Suprapubic skin (tissue), 4 donors: ENCODE data around the gene GCSH. TPM values are rescaled to one million over a fixed set of nuclear protein-coding genes. Genes with fewer than 3 reads are reported as not detected.

Experiments used
- DNase-seq, 2 donors: peaks; one replicate each; pipeline ENCODE4 v3.0.0-alpha.2; 2019; ENCODE audit warnings: low spot score in 2 of 2
- H3K27ac ChIP-seq: fragments of 200-600 bp; sonication (generic); one replicate; pipeline ENCODE4 v1.5.1; 2019
- H3K27me3 ChIP-seq: fragments of 200-600 bp; sonication (generic); one replicate; pipeline ENCODE4 v1.5.1; 2019
- H3K36me3 ChIP-seq: fragments of 200-600 bp; sonication (generic); one replicate; pipeline ENCODE4 v1.5.1; 2019
- H3K4me1 ChIP-seq: fragments of 200-600 bp; sonication (generic); one replicate; pipeline ENCODE4 v1.5.1; 2019
- H3K4me3 ChIP-seq: fragments of 200-600 bp; sonication (generic); one replicate; pipeline ENCODE4 v1.5.1; 2019; ENCODE audit warnings: mild to moderate bottlenecking
- H3K9me3 ChIP-seq: fragments of 200-600 bp; sonication (generic); one replicate; pipeline ENCODE4 v1.5.1; 2019
- EP300 ChIP-seq: sonication (generic); formaldehyde crosslinking; IDR thresholded peaks from one replicate; pipeline ENCODE4 v1.6.1; 2017; ENCODE audit warnings: antibody characterized with exemption
- POLR2A ChIP-seq, 2 donors: fragments of 450-650 bp; IDR thresholded peaks; one replicate each; pipeline ENCODE4 v1.6.1; 2017; ENCODE audit warnings: antibody characterized with exemption in 2 of 2, mild to moderate bottlenecking in 2 of 2, moderate library complexity in 2 of 2
- POLR2AphosphoS5 ChIP-seq, 3 donors: sonication (generic); formaldehyde crosslinking; IDR thresholded peaks; one replicate each; pipeline ENCODE4 v1.6.1; 2017; ENCODE audit warnings: antibody characterized with exemption in 3 of 3
- whole genome bisulfite sequencing: methylation state at CpG from one replicate; pipeline ENCODE4 v1.1.5; 2018; 5-methylcytosine and 5-hydroxymethylcytosine counted together
- total RNA-seq, 4 donors: library from RNA; depleted of rRNA; stranded (reverse); fragments of >200 nt; gene quantifications; one replicate each; pipeline ENCODE4 v1.1.0, GENCODE V29; 2016
- TF ChIP-seq, protein P1 (sequence below), 2 donors: fragments of 200-600 bp in 1 of 2; fragments of 450-650 bp in 1 of 2; sonication (generic) in 1 of 2; IDR thresholded peaks; one replicate each; pipeline ENCODE4 v1.5.1; 2016 to 2019; ENCODE audit warnings: antibody characterized with exemption in 2 of 2, mild to moderate bottlenecking in 1 of 2, moderate library complexity in 1 of 2

The GCSH gene
- total RNA-seq, 4 donors from 2014 or later = 4.7 to 16.6 (median 10.2) TPM

DNA sequence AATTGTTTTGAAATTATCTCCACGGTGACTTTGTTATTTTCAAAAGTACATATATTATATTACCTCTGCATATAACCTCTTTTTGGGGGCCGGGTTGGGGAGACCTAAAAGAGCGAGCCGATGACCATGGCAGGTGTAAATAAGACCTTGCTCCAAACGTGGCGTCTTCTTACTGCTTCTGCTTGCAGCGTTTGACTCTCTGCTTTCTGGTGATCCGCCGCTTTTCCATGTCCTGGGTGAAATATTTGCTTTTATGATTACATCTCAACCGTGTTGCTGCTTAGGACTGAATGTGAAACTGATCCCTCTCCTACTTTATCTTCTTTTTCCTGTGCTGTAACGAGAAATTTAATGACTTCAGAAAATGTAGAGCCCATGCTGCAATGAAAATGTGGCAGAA, 42.4 kb downstream of the GCSH start:
- H3K27me3 ChIP-seq = no peaks in the 10 kb centered on the region
- H3K36me3 ChIP-seq = no peaks in the 10 kb centered on the region
- H3K9me3 ChIP-seq = peaks cover 4% of the 10 kb centered on the region
- 85% methylated on average over 11 of the region's 11 CpGs for WGBS
- no peak overlapping the region for H3K4me3 ChIP-seq
- DNase-seq = no peak
- no peak overlapping the region for H3K27ac ChIP-seq
- TF ChIP-seq, protein P1, sequence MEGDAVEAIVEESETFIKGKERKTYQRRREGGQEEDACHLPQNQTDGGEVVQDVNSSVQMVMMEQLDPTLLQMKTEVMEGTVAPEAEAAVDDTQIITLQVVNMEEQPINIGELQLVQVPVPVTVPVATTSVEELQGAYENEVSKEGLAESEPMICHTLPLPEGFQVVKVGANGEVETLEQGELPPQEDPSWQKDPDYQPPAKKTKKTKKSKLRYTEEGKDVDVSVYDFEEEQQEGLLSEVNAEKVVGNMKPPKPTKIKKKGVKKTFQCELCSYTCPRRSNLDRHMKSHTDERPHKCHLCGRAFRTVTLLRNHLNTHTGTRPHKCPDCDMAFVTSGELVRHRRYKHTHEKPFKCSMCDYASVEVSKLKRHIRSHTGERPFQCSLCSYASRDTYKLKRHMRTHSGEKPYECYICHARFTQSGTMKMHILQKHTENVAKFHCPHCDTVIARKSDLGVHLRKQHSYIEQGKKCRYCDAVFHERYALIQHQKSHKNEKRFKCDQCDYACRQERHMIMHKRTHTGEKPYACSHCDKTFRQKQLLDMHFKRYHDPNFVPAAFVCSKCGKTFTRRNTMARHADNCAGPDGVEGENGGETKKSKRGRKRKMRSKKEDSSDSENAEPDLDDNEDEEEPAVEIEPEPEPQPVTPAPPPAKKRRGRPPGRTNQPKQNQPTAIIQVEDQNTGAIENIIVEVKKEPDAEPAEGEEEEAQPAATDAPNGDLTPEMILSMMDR (IDR thresholded peaks at IDR 0.05) = no peak
- H3K4me1 ChIP-seq = no peaks in the 10 kb centered on the region

DNA sequence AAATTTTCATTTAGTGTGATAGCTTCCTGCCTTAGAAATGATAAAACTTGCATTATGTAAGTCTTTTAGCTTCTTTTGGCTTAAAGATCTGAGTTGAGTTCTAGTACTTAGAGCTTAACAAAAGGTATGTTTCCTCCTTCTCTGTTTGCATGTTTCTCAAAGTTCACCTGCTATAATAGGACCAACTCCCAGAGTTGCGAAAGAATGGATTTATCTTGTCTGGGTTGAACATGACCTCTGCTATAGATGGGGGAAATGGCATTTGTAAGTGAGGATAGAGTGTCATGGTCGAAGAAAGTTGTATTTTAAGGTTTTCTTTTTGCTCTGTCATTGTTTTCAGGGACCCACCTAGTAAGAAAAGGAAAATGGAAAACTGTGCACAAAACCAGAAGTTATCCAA, 53.4 kb downstream of the GCSH start:
- Histone ChIP-seq H3K27me3 (no peaks in the 10 kb centered on the region), H3K4me3 (no peak overlapping the region), H3K9me3 (no peaks in the 10 kb centered on the region), H3K36me3 (peaks cover 57% of the 10 kb centered on the region), H3K27ac (no peak overlapping the region), H3K4me1 (no peaks in the 10 kb centered on the region)
- TF ChIP-seq EP300 = no peak
- no peak for TF ChIP-seq POLR2A (IDR thresholded peaks at IDR 0.05)
- TF ChIP-seq POLR2AphosphoS5 (IDR thresholded peaks at IDR 0.05) = no peak
- TF ChIP-seq, protein P1 (IDR thresholded peaks at IDR 0.05) = no peak
- WGBS = 97% methylated on average over 2 of the region's 2 CpGs
- no peak for DNase-seq

DNA sequence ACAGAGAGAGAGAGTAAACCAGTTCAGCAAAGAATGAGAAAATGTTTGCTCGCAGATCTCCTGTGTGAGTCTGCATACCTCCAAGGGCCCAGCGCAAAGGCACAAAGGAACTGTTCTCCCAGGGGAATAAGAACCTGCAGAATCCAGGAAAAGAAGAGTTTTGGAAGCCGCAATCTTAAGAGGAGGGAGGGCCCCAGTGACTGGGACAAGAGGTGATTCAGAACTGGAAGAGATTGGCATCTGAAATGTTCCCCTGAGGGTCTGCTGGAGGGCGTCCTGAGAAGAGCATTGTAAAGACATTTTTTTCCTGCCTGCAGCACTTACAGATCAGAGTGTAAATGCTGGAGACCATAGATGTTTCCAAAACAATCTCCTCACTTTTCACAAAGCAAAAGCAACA, 54.5 kb downstream of the GCSH start:
- Histone ChIP-seq H3K9me3 (no peaks in the 10 kb centered on the region), H3K27me3 (no peaks in the 10 kb centered on the region), H3K27ac (no peak overlapping the region), H3K4me1 (peaks cover 10% of the 10 kb centered on the region), H3K36me3 (peaks cover 57% of the 10 kb centered on the region), H3K4me3 (no peak overlapping the region)
- 76% methylated on average over 4 of the region's 4 CpGs for WGBS
- TF ChIP-seq POLR2A (IDR thresholded peaks at IDR 0.05) = no peak
- TF ChIP-seq POLR2AphosphoS5 (IDR thresholded peaks at IDR 0.05) = no peak
- TF ChIP-seq, protein P1 (IDR thresholded peaks at IDR 0.05) = no peak
- no peak for DNase-seq

DNA sequence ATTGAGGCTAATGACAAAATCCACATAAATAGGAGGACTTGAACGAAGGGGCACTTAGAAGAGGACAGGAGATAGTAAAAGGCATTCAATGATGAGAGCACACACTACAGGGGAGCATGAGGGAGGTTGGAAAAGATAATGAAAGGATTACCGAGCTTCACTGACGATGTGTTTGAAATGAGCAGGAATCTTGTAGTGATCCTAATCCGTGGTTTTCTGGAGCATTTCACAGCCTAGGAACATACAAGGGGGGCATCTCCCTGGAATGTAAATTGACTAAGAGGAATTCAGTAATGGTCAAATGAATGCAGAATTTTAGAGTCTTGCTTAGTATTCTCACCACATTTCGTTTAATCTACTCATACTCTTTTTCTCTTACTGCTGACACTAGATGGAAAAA, 55.4 kb downstream of the GCSH start:
- peaks cover 57% of the 10 kb centered on the region for H3K36me3 ChIP-seq
- H3K4me3 ChIP-seq = no peak overlapping the region
- peaks cover 15% of the 10 kb centered on the region for H3K4me1 ChIP-seq
- H3K27me3 ChIP-seq = no peaks in the 10 kb centered on the region
- no peaks in the 10 kb centered on the region for H3K9me3 ChIP-seq
- no peak overlapping the region for H3K27ac ChIP-seq
- WGBS = 89% methylated on average over 5 of the region's 5 CpGs
- no peak for DNase-seq
- TF ChIP-seq POLR2AphosphoS5 (IDR thresholded peaks at IDR 0.05) (no peak), EP300 (no peak), POLR2A (IDR thresholded peaks at IDR 0.05) (no peak)
- TF ChIP-seq, protein P1 (IDR thresholded peaks at IDR 0.05) = no peak

DNA sequence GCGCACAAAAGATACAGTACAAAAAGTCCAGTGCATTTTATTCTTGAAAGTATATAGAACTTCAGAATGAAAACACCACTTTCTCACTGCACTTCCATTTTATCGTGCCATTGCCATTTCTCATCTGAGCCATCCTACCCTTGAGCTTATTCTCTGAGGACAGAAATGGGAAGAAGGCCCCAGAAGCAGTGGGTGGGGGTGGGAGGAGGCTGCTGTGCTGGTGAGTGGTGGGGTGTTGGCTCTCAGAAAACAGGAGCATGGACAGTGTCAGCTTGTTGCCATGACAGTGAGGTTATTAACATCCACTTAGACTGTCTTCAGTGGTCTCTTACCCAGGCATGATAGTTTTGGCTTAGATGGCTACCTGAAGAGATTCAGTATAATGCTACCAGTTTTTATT, 56.1 kb downstream of the GCSH start:
- Histone ChIP-seq H3K36me3 (peaks cover 50% of the 10 kb centered on the region), H3K27me3 (no peaks in the 10 kb centered on the region), H3K9me3 (no peaks in the 10 kb centered on the region), H3K27ac (no peak overlapping the region), H3K4me3 (no peak overlapping the region), H3K4me1 (peaks cover 20% of the 10 kb centered on the region)
- TF ChIP-seq POLR2AphosphoS5 (IDR thresholded peaks at IDR 0.05) (no peak), POLR2A (IDR thresholded peaks at IDR 0.05) (no peak), EP300 (no peak)
- TF ChIP-seq, protein P1 (IDR thresholded peaks at IDR 0.05) = no peak
- no peak for DNase-seq
- WGBS = 96% methylated on average over 2 of the region's 2 CpGs
